Ovary (tissue), 9 donors: ENCODE results near the gene GASK1A. TPM values are rescaled to one million over a fixed set of nuclear protein-coding genes. Genes with fewer than 3 reads are reported as not detected.

Experiments
- DNase-seq, 5 donors: peaks; one replicate each; pipeline ENCODE4 v3.0.0-alpha.2; 2019 to 2020
- H3K27ac ChIP-seq, 2 donors: fragments of 200-600 bp; one replicate each; pipeline versions ENCODE4 v1.5.1 to v1.8.0; 2019 to 2022
- H3K27me3 ChIP-seq: fragments of 200-600 bp; one replicate; pipeline ENCODE4 v1.8.0; 2022
- H3K36me3 ChIP-seq: fragments of 200-600 bp; sonication (generic); one replicate; pipeline ENCODE4 v1.5.1; 2019
- H3K4me1 ChIP-seq: one replicate; pipeline ENCODE4 v1.8.1; 2013; ENCODE audit warnings: mild to moderate bottlenecking, moderate library complexity; ENCODE audit not compliant: insufficient read depth
- H3K4me3 ChIP-seq: fragments of 200-600 bp; sonication (generic); one replicate; pipeline ENCODE4 v1.5.1; 2017
- H3K9me3 ChIP-seq, 2 donors: fragments of 200-600 bp in 1 of 2; sonication (generic) in 1 of 2; one replicate each; pipeline versions ENCODE4 v1.5.1 to v1.8.1; 2013 to 2019; ENCODE audit warnings: mild to moderate bottlenecking in 1 of 2, moderate library complexity in 1 of 2
- EP300 ChIP-seq: sonication (generic); formaldehyde crosslinking; IDR thresholded peaks from one replicate; pipeline ENCODE4 v1.6.1; 2017; ENCODE audit warnings: antibody characterized with exemption
- POLR2A ChIP-seq: fragments of 450-650 bp; IDR thresholded peaks from one replicate; pipeline ENCODE4 v1.6.1; 2017; ENCODE audit warnings: antibody characterized with exemption, mild to moderate bottlenecking, moderate library complexity
- WGBS, 3 donors: extraction: QIAGEN DNeasy Blood & Tissue Kit in 1 of 3; methylation state at CpG; one replicate each; pipeline versions ENCODE4 v1.1.5 to v1.1.7; 2013 to 2017; 5-methylcytosine and 5-hydroxymethylcytosine counted together
- intact Hi-C, 4 donors: fragments of 100-400 bp; cut with DNase I; formaldehyde crosslinking; loops; one replicate each; pipeline versions ENCODE4 v1.11.0 to v1.15.1; 2022 to 2023
- polyA plus RNA-seq, 2 donors: library from polyadenylated mRNA; stranded (reverse); fragments of 200-250 nt in 1 of 2; fragments of 350-450 nt in 1 of 2; fragmentation: Illumina TruSeq in 1 of 2; extraction: RNeasy Lipid Tissue Mini Kit (QIAGEN cat#74804) in 1 of 2; gene quantifications; one replicate each; pipeline ENCODE4 v1.2.3, GENCODE V29; 2013 to 2014
- total RNA-seq, 7 donors: library from RNA; depleted of rRNA in 2 of 7; stranded (reverse); fragments of >200 nt in 2 of 7; fragmentation: NEBNext Ultra II Directional in 3 of 7; extraction: Animal tissue kit (Norgen Biotek cat#: 25700) in 3 of 7; gene quantifications; one replicate each; pipeline versions ENCODE4 v1.1.0 to v1.2.4, GENCODE V29; 2016 to 2023
- TF ChIP-seq, protein P1 (sequence below), 3 donors: fragments of 450-650 bp in 2 of 3; fragments of 200-600 bp in 1 of 3; IDR thresholded peaks; one replicate each; pipeline versions ENCODE4 v1.5.1 to v1.8.0; 2016 to 2022; ENCODE audit warnings: antibody characterized with exemption in 3 of 3, mild to moderate bottlenecking in 1 of 3
- donor health status: DM: no; HTN: no; CAD: no; lungs with moderate emphysema.
- donor health status: DM: no; HTN: no; CAD: no.
- donor health status: Bipolar disorder and iron deficiency.
- donor health status: DM: yes; HTN: yes; CAD: no.
- donor health status: DM: no; HTN: no; CAD: no.
- donor health status: DM: yes; HTN: yes; CAD: no.

Gene GASK1A
- total and polyA plus RNA-seq, 9 donors, result 5.4 to 41.3 (median 19.4) TPM

DNA sequence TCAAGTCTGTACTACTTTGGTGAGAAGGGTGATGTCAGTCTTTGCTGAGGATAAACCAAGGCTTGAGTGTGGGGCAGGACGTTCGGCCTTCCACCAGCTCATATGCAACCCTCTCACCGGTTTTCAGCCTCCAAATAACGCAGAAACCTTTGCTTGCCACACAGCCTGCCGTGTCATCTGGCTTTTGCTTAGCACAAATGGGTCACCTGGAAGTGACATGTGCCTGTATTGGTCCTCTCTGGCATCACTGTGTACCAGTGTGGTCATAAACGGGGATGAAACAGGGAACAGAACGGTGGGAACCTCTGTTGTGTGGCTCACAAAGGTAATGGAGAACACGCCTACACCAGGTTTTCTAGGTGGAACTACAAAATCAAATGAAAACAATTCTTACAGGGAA is 119.7 kb downstream of the GASK1A start:
- H3K36me3 ChIP-seq, result no peaks in the 10 kb centered on the region
- TF ChIP-seq, protein P1, sequence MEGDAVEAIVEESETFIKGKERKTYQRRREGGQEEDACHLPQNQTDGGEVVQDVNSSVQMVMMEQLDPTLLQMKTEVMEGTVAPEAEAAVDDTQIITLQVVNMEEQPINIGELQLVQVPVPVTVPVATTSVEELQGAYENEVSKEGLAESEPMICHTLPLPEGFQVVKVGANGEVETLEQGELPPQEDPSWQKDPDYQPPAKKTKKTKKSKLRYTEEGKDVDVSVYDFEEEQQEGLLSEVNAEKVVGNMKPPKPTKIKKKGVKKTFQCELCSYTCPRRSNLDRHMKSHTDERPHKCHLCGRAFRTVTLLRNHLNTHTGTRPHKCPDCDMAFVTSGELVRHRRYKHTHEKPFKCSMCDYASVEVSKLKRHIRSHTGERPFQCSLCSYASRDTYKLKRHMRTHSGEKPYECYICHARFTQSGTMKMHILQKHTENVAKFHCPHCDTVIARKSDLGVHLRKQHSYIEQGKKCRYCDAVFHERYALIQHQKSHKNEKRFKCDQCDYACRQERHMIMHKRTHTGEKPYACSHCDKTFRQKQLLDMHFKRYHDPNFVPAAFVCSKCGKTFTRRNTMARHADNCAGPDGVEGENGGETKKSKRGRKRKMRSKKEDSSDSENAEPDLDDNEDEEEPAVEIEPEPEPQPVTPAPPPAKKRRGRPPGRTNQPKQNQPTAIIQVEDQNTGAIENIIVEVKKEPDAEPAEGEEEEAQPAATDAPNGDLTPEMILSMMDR (IDR thresholded peaks at IDR 0.05), result no peak
- TF ChIP-seq POLR2A, result no peak
- TF ChIP-seq EP300, result no peak
- no peak for DNase-seq
- intact Hi-C loops, result loop anchor here in 1 of 4 donors (10.0 kb wide), 1 partner anchor 134 kb away; no protein-coding TSS in a partner anchor
- peaks cover 11% of the 10 kb centered on the region for H3K4me1 ChIP-seq
- no peak overlapping the region for H3K4me3 ChIP-seq
- 92 to 95% (median 93%) methylated on average over 8 of the region's 8 CpGs for WGBS, 3 donors
- H3K9me3 ChIP-seq, result no peaks in the 10 kb centered on the region
- H3K27ac ChIP-seq, result no peak overlapping the region
- no peaks in the 10 kb centered on the region for H3K27me3 ChIP-seq

DNA sequence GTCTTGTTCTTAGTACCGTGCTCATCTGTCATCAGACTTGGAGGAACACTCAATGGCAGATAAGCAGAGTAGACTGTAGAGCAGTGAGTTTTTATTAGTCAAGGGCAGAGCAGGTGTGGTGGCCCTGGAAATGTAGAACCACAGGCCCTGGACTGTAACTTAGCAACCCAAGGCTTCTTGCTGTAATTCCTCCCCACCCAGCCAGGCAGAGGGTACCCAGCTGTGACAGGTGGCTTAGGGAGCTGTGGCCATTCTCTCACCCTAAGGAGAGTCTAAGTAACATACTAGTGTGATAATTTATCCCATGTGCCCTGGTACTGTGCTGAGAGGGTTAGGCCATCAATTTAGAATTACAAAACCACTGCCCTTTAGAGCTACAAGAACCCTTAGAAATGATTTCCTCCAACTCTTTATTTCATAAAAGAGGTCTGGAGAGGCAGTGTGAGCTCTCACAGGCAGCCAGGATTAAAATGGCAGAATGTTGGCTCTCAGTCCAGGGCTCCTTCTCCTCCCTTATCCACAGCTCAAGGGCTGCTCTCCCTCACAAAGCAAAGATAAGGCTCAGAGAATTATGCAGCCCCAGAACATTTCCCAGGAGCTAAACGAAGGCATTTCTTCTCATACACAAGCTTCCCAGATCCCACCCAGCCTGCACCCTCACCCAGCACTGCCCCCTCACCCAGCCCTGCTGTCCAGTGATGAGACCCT is 123.8 kb downstream of the GASK1A start:
- Histone ChIP-seq H3K4me3 (no peak overlapping the region), H3K27me3 (no peaks in the 10 kb centered on the region), H3K27ac (peak overlapping the region; percentile 3 to 21), H3K36me3 (no peaks in the 10 kb centered on the region), H3K4me1 (peaks cover 8% of the 10 kb centered on the region), H3K9me3 (no peaks in the 10 kb centered on the region)
- TF ChIP-seq EP300 (no peak), POLR2A (no peak)
- TF ChIP-seq, protein P1 (IDR thresholded peaks at IDR 0.05), result no peak
- 40 to 43% (median 43%) methylated on average over 2 of the region's 2 CpGs for WGBS, 3 donors
- intact Hi-C loops, result loop anchor here in 2 of 4 donors (5.0 to 10.0 kb wide), 3 partner anchors 49 to 118 kb away; no protein-coding TSS in a partner anchor
- DNase-seq, result peak in 1 of 5 donors; percentile 31

DNA sequence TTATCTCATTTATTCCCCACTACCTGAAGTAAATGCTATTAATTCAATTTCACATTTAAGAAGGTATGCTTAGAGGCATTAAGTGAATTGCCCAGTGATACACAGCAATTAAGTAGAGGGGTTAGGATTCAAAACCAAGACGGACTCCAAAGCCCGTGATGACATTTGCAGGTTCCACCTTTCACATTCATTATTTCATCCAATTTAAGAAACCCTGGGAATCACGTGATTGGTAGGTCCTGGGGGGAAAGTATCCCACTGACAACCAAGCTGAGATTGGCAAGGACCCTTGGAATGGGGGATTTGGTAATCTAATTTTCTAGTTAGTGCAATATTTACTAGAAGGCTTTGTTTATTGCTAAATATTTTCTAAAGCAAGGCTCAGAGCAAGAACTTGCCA is 124.9 kb downstream of the GASK1A start:
- Histone ChIP-seq H3K4me3 (no peak overlapping the region), H3K27ac (no peak overlapping the region), H3K9me3 (no peaks in the 10 kb centered on the region), H3K36me3 (no peaks in the 10 kb centered on the region), H3K4me1 (peaks cover 8% of the 10 kb centered on the region), H3K27me3 (no peaks in the 10 kb centered on the region)
- TF ChIP-seq POLR2A, result no peak
- TF ChIP-seq EP300, result no peak
- TF ChIP-seq, protein P1 (IDR thresholded peaks at IDR 0.05), result no peak
- DNase-seq, result no peak
- intact Hi-C loops, result loop anchor here in 2 of 4 donors (5.0 to 10.0 kb wide), 3 partner anchors 48 to 119 kb away; no protein-coding TSS in a partner anchor
- 60 to 78% (median 69%) methylated on average over 3 of the region's 3 CpGs for WGBS, 3 donors

DNA sequence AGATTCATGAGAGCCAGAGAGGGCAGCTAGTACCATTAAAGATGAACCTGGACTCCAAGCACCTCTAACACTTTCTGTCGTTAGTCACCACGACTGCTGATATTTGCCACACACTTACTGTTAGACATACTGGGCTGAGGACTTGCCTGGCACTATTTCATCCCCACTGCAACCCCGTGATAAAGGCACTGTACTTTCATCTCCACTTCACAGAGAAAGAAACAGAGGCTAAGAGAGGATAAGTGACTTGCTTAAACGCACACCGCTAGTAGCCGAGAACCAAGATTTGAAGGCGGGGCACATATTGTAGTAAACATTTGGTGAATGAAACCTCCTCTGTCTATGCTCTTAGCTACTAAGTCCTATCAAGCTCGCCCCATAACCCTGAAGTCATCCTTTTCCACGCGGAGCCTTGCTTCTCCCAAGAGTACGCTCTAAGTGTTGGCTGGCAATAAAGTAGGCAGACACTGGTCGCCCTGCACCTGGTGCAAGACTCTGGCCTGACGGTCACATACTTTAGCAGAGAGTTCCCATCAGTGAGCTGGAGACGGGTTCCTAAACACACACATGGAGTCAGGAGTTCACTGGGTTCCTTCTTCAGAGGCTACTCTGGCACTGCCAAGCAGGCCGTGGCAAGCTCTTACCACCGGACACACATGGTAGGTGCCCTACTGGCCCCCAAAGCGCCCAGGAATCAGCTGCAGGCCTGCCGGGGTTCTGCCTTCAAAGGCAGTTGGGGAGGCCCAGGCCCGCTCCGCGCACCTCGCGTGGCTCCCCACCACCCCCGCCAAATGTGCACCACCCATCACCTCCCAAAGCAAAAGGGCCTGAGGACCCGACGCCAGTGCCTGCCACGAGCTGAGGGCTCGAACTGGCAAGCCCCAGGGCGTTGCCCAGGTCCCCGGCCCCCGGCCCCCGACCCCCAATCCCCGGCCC is 125.8 kb downstream of the GASK1A start:
- peaks cover 8% of the 10 kb centered on the region for H3K4me1 ChIP-seq

More for the DNA sequence above, 125.8 kb downstream of the GASK1A start:
- Histone ChIP-seq H3K27me3 (no peaks in the 10 kb centered on the region), H3K27ac (peak overlapping the region; percentile 69 to 79), H3K4me3 (peak overlapping the region; percentile 92), H3K36me3 (no peaks in the 10 kb centered on the region), H3K9me3 (no peaks in the 10 kb centered on the region)
- TF ChIP-seq, protein P1 (IDR thresholded peaks at IDR 0.05), result no peak
- TF ChIP-seq POLR2A (no peak), EP300 (no peak)
- DNase-seq, result peak in 3 of 5 donors; percentile 18 to 66 (median 52)
- 29 to 40% (median 40%) methylated on average over 30 to 33 of the region's 33 CpGs for WGBS, 3 donors
- intact Hi-C loops, result loop anchor here in 2 of 4 donors (5.0 to 10.0 kb wide), 3 partner anchors 47 to 120 kb away; no protein-coding TSS in a partner anchor
